Non-pigmented ciliary epithelial cell (primary cell): ENCODE data around the gene MRPS31.
"Not testable (repeated sequence)": the region's sequence is repeated elsewhere in the genome, so short reads cannot be mapped to it uniquely, and the experiment has no call there.

Experiments used
- DNase-seq: peaks from one replicate; pipeline ENCODE4 v3.0.0-alpha.2; 2010; ENCODE audit warnings: low read depth

MRPS31 gene

DNA sequence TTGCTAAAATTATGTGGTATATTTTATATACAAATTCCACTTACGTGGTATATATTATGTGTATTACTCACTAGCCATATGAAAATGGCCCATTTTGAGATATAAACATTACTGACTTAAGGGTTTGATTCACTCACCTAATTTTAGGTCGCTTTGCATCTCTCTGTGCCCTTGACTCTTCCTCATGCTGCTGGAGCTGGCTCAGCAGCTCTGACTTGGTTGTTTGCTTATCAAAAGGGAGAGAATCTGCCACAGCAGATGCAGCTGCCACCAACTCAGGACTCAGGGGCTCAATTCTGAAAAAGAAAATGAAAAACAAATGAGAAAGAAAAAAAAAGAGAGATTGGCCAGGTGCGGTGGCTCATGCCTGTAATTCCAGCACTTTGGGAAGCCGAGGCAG is 12.2 kb downstream of the MRPS31 start:
- no peak for DNase-seq

DNA sequence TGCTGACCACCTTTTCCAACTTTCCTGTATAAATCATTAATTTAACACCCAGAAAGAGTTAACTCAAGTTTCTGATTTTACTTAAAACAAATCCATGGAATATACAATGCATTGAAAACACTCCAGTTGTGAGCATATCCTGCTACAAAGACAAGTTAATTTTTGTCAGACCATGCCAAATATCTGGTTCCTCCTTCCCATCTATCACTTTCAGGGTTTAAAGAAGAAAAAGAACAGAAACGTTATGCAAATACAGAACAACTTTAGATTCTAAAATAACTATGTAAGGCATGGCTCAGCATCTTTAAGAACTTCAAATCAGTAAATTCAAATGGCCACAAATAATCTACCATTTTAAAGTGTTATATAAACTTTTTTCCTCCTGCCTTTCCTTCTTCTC is 14.9 kb downstream of the MRPS31 start:
- DNase-seq = no peak

GRCh38 chr13:40755082-40755700 is 15.8 kb downstream of the MRPS31 start:
- DNase-seq = no peak

DNA sequence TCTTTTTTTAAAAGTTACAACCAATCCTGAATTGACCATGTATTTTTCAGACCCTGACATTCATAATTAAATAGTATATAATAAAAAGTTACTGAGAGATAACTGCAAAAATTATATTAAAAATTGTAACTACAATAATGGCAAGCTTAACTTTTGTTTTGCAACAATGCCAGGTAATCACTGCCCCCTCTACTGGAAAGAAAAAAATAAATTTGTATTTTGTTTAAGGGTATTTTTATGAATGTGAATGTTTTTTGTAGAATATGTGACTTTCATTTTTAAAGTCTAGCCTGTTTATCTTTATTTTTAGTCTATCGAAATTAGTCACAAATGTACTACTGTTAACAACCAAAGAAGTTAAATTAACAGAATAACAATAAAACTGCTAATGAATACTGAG is 21.7 kb downstream of the MRPS31 start:
- DNase-seq = no peak

GRCh38 chr13:40735232-40735548 is 35.8 kb downstream of the MRPS31 start:
- DNase-seq = not testable (repeated sequence)

GRCh38 chr13:40734536-40735231 is 36.3 kb downstream of the MRPS31 start:
- not testable (repeated sequence) for DNase-seq

DNA sequence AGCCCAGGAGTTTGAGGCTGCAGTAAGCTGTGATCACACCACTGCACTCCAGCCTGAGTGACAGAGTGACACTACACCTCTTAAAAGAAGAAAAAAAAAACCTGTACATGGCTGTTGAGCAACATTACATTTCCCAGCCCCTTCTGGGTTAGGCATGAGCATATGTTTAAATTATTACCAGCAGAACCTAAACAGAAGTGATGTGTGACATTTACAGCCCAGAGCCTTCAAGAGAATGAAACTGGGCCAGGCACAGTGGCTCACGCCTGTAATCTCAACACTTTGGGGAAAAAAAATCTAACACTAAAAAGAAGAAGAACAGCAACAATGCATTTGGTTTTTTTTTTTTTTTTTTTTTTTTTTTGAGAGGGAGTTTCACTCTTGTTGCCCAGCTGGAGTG is 38.3 kb downstream of the MRPS31 start:
- DNase-seq = no peak

GRCh38 chr13:40728595-40728994 is 42.4 kb downstream of the MRPS31 start:
- no peak for DNase-seq

- DNase-seq = not testable (repeated sequence)
Measured at GRCh38 chr13:40714433-40714832, 56.6 kb downstream of the MRPS31 start.

GRCh38 chr13:40706439-40706838 is 64.6 kb downstream of the MRPS31 start:
- no peak for DNase-seq

DNA sequence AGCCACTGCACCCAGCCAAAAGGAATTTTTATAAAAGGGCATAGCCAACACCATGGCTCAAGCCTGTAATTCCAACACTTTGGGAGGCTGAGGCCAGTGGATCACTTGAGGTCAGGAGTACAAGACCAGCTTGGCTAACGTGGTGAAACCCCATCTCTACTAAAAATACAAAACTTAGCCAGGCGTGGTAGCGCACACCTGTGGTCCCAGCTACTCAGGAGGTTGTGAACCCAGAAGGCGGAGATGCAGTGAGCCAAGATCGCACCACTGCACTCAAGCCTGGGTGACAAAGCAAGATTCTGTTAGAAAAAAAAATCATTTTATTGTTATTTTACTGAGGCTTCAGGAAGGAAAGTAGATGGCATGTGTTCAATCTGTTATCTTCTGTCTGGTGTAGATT is 73.3 kb downstream of the MRPS31 start:
- no peak for DNase-seq

DNA sequence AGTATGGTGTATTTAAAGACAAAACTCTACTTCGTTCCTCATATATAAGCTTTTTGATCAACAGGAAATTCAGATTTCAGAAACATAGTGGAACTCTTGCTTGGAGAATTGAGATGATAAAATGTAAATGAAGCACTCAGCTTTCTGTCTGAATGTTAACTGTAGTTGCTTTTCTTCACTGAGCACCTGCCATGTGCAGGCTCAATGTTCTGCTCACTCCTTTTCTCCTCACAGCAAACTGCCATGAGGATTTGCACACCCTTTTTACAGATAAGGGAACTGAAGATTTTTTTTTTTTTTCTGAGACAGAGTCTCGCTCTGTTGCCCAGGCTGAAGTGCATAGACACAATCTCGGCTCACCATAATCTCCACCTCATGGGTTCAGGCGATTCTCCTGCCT is 76.6 kb downstream of the MRPS31 start:
- DNase-seq = no peak

- no peak for DNase-seq
Measured at GRCh38 chr13:40692946-40693345, 78.0 kb downstream of the MRPS31 start.

DNA sequence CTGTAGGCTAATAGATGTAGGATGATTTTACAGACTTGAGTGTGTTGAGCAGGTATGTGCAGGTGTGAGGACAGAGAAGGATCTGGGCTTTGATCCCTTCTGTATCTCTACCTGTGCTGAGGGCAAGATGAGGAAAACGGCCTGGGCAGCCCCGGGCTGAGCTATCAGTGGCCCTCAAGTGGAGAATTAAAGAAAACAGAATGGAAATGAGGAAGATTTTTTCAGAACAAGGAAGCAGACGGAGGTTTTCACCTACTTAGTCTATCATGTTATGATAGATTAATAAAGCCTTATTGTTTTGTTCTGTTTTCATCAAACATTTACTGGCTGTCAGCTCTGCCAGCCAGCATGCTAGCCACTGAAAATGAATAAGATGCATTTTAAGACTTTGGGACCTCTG is 82.2 kb downstream of the MRPS31 start:
- no peak for DNase-seq

- DNase-seq = no peak
Measured at GRCh38 chr13:40682449-40683240, 88.3 kb downstream of the MRPS31 start.

DNA sequence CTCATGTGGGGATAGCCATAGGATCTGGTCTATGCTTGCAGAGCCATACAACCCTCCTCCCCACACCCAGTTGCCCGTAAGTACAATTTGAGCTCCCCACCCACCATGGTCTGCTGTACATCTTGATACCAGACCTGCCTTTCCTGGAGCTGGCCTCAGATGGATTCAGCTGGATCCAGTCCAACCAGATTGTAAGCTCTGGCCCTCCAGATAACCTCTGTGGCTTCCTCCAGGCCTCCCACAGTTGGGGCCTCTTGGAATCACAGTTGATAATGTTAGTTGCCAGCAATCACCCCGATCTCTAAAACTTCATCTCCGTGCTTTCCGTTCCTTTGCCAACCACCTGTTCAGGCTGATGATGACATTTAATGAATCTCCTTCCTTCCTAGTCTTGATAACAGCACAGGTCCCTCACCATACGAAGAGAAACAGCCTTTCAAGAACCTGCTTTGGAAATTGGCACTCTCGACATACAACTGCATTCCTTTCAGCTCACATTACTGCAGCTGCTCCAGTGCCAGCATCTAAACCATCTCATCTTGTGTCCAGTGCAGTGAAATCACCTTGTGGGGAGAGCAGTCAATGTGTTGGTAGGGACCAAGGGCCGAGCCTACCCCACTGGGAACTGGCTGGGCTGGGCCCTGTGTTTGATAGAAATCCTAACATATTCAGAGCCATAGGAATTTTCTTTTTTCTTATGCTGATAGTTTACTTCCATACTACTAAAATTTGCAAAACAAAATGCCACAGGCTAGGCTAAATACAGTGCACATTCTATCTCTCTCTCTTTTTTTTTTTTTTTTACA is 89.4 kb downstream of the MRPS31 start:
- DNase-seq = no peak

DNA sequence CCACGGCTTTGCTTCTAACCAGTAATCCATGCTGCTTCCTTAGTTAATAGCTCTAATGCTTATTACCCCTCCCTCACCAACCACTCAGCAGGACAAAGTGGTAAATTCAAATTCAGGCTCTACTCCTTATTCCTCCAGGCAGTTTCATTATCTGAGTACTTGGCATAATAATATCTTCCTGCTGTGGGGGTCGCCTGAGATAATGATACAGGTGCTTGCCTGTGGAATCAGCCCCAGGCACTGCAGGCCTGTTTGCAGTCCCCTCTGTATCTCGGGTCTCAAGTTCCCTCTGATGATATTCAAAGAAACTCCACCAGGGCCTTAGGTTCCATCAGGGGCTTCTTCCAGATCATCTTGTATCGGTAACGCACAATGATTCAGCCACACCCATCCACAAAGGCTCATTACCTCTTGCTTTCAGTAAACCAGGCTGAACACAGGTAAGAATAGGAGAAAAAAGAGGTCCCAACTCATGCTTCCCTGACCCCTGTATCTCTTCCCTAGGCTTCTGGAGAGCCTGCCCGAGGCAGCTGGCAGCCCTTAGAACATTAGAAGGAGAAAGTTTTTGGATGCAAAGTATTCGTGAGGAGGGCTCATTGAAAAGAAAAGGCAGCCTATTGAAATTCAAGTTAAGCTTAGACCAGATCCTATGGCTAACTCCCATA is 90.2 kb downstream of the MRPS31 start:
- no peak for DNase-seq

GRCh38 chr13:40679480-40679985 is 91.5 kb downstream of the MRPS31 start:
- no peak for DNase-seq
